H1 (cell line): ENCODE data around the gene UBE3B. TPM values are rescaled to one million over a fixed set of nuclear protein-coding genes. Genes with fewer than 3 reads are reported as not detected.

Source experiments
- CTCF ChIA-PET: fragments of 300-600 bp; sonication (Branson Sonifier 250); formaldehyde crosslinking; loops from one replicate; lab custom pipeline; 2021; ENCODE audit not compliant: partially characterized antibody; lab: Charles Lee
- POLR2A ChIA-PET: fragments of 300-600 bp; sonication (Branson Sonifier 250); formaldehyde crosslinking; loops from one replicate; lab custom pipeline; 2021; ENCODE audit warnings: inconsistent platforms; ENCODE audit not compliant: partially characterized antibody; lab: Charles Lee
- DNase-seq, 2 experiments: peaks; one replicate each; pipeline versions ENCODE4 v3.0.0 to v3.0.0-alpha.2; 2010 to 2022; ENCODE audit warnings: low spot score in 2 of 2, low read depth in 1 of 2, mixed read lengths in 1 of 2
- FAIRE-seq: peaks from 2 replicates; lab custom pipeline; 2011; peaks lifted over from hg19 to GRCh38; lab: Jason Lieb, UNC
- H2AFZ ChIP-seq: 2 replicates; pipeline ENCODE4 v1.8.1; 2012; ENCODE audit warnings: low read length, inconsistent platforms
- H2AK5ac ChIP-seq: 2 replicates; pipeline ENCODE4 v1.6.1; 2013; ENCODE audit warnings: low read depth, low read length
- H2BK120ac ChIP-seq: replicated peaks from 2 replicates; pipeline ENCODE3; 2013; ENCODE audit warnings: low read depth, low read length, inconsistent platforms
- H2BK12ac ChIP-seq: 2 replicates; pipeline ENCODE4 v1.6.1; 2013; ENCODE audit warnings: low read depth, low read length
- H2BK15ac ChIP-seq: 2 replicates; pipeline ENCODE4 v1.6.1; 2013; ENCODE audit warnings: low read length
- H2BK20ac ChIP-seq: 2 replicates; pipeline ENCODE4 v1.6.1; 2013; ENCODE audit warnings: low read length
- H2BK5ac ChIP-seq: 2 replicates; pipeline ENCODE4 v1.6.1; 2013; ENCODE audit warnings: low read depth, low read length
- H3K14ac ChIP-seq: 2 replicates; pipeline ENCODE4 v1.6.1; 2013; ENCODE audit warnings: inconsistent platforms; ENCODE audit not compliant: insufficient read length
- H3K18ac ChIP-seq: 2 replicates; pipeline ENCODE4 v1.6.1; 2013; ENCODE audit warnings: low read length; ENCODE audit errors: extremely low read depth
- H3K23ac ChIP-seq: 2 replicates; pipeline ENCODE4 v1.6.1; 2013; ENCODE audit warnings: inconsistent platforms; ENCODE audit not compliant: insufficient read length
- H3K23me2 ChIP-seq: 2 replicates; pipeline ENCODE4 v1.6.1; 2013; ENCODE audit warnings: low read depth, low read length
- H3K27ac ChIP-seq: 2 replicates; pipeline ENCODE4 v1.6.1; 2011; ENCODE audit warnings: low read depth, low read length, inconsistent platforms
- H3K27me3 ChIP-seq, 4 experiments: replicated peaks in 1 of 4; 1 replicate in 1 of 4; 2 replicates in 3 of 4; pipeline versions ENCODE4 v1.6.1 to v1.8.1; 2011 to 2013; ENCODE audit warnings: low read length in 3 of 4, mild to moderate bottlenecking in 3 of 4, inconsistent platforms in 2 of 4, mixed read lengths in 2 of 4, moderate library complexity in 1 of 4; ENCODE audit not compliant: control insufficient read depth in 3 of 4, insufficient read depth in 3 of 4; ENCODE audit errors: extremely low read depth in 1 of 4
- H3K36me3 ChIP-seq, 4 experiments: 2 replicates each; pipeline versions ENCODE4 v1.6.1 to v1.8.1; 2011 to 2013; ENCODE audit warnings: mild to moderate bottlenecking in 4 of 4, low read length in 3 of 4, moderate library complexity in 2 of 4, control low read depth in 1 of 4, inconsistent platforms in 1 of 4; ENCODE audit not compliant: insufficient read depth in 4 of 4, control insufficient read depth in 2 of 4
- H3K4ac ChIP-seq: replicated peaks from 2 replicates; pipeline ENCODE3; 2013; ENCODE audit warnings: low read length, low read depth, mixed read lengths, inconsistent platforms; ENCODE audit not compliant: insufficient read length
- H3K4me1 ChIP-seq, 4 experiments: replicated peaks in 1 of 4; 1 replicate in 1 of 4; 2 replicates in 3 of 4; pipeline versions ENCODE4 v1.6.1 to v1.8.1; 2011 to 2013; ENCODE audit warnings: low read length in 3 of 4, inconsistent platforms in 2 of 4, mixed read lengths in 1 of 4; ENCODE audit not compliant: insufficient read depth in 4 of 4, control insufficient read depth in 3 of 4
- H3K4me2 ChIP-seq, 2 experiments: 2 replicates each; pipeline versions ENCODE4 v1.6.1 to v1.8.1; 2011 to 2013; ENCODE audit warnings: low read depth in 2 of 2, low read length in 2 of 2, control low read depth in 1 of 2, inconsistent platforms in 1 of 2, mild to moderate bottlenecking in 1 of 2; ENCODE audit not compliant: insufficient read depth in 1 of 2
- H3K4me3 ChIP-seq, 4 experiments: fragments of 200-600, 300-600 bp in 1 of 4; sonication (generic), shearing (Covaris generic), sonication (Bioruptor Twin) in 1 of 4; 2 replicates each; pipeline versions ENCODE4 v1.5.1 to v1.8.1; 2011 to 2016; ENCODE audit warnings: low read length in 4 of 4, low read depth in 3 of 4, control low read depth in 2 of 4, inconsistent platforms in 2 of 4, mild to moderate bottlenecking in 2 of 4, mixed read lengths in 1 of 4, moderate library complexity in 1 of 4; ENCODE audit not compliant: insufficient read depth in 2 of 4; ENCODE audit errors: extremely low read depth in 1 of 4
- H3K56ac ChIP-seq: replicated peaks from 2 replicates; pipeline ENCODE3; 2013; ENCODE audit warnings: low read depth, mild to moderate bottlenecking, mixed read lengths, low read length, inconsistent platforms; ENCODE audit not compliant: insufficient read length
- H3K79me1 ChIP-seq: 2 replicates; pipeline ENCODE4 v1.6.1; 2013; ENCODE audit warnings: low read depth, low read length, control low read depth
- H3K79me2 ChIP-seq, 2 experiments: 2 replicates each; pipeline versions ENCODE4 v1.6.1 to v1.8.1; 2012 to 2013; ENCODE audit warnings: low read length in 2 of 2, mild to moderate bottlenecking in 2 of 2, inconsistent platforms in 1 of 2; ENCODE audit not compliant: insufficient read depth in 2 of 2, control insufficient read depth in 1 of 2
- H3K9ac ChIP-seq, 4 experiments: replicated peaks in 1 of 4; 1 replicate in 1 of 4; 2 replicates in 3 of 4; pipeline versions ENCODE4 v1.6.1 to v1.8.1; 2011 to 2013; ENCODE audit warnings: low read depth in 3 of 4, low read length in 3 of 4, control low read depth in 2 of 4, mild to moderate bottlenecking in 2 of 4, moderate library complexity in 2 of 4, inconsistent platforms in 1 of 4; ENCODE audit errors: extremely low read depth in 1 of 4
- H3K9me3 ChIP-seq, 2 experiments: 2 replicates each; pipeline versions ENCODE4 v1.6.1 to v1.8.1; 2012 to 2013; ENCODE audit warnings: mild to moderate bottlenecking in 2 of 2, moderate library complexity in 2 of 2, control low read depth in 1 of 2, inconsistent platforms in 1 of 2, low read depth in 1 of 2, low read length in 1 of 2, mixed read lengths in 1 of 2; ENCODE audit not compliant: insufficient read depth in 2 of 2
- H4K20me1 ChIP-seq, 2 experiments: replicated peaks in 1 of 2; 2 replicates each; pipeline versions ENCODE3 to v1.8.1; 2011 to 2013; ENCODE audit warnings: inconsistent platforms in 2 of 2, low read length in 2 of 2, mild to moderate bottlenecking in 1 of 2; ENCODE audit not compliant: insufficient read depth in 2 of 2, control insufficient read depth in 1 of 2
- H4K5ac ChIP-seq: 2 replicates; pipeline ENCODE4 v1.6.1; 2013; ENCODE audit warnings: low read length, low read depth, mixed read lengths, inconsistent platforms; ENCODE audit not compliant: insufficient read length
- H4K8ac ChIP-seq: 2 replicates; pipeline ENCODE4 v1.8.0; 2013; ENCODE audit warnings: mild to moderate bottlenecking, moderate library complexity, low read length, inconsistent platforms; ENCODE audit not compliant: insufficient read depth; ENCODE audit errors: extremely low read depth
- H4K91ac ChIP-seq: replicated peaks from 2 replicates; pipeline ENCODE3; 2013; ENCODE audit warnings: low read length, mixed read lengths, inconsistent platforms; ENCODE audit not compliant: insufficient read length
- CREB1 ChIP-seq: IDR thresholded peaks from 2 replicates; pipeline ENCODE4 v1.6.1; 2012; ENCODE audit warnings: inconsistent platforms
- EP300 ChIP-seq, 2 experiments: IDR thresholded peaks; 1 replicate in 1 of 2; 2 replicates in 1 of 2; pipeline ENCODE4 v1.6.1; 2011 to 2012; ENCODE audit warnings: low read depth in 2 of 2, low read length in 2 of 2, mild to moderate bottlenecking in 2 of 2, borderline replicate concordance in 1 of 2, inconsistent platforms in 1 of 2, moderate library complexity in 1 of 2
- POLR2AphosphoS5 ChIP-seq: IDR thresholded peaks from 2 replicates; pipeline ENCODE4 v1.6.1; 2011; ENCODE audit warnings: low read depth, low read length
- RAD21 ChIP-seq, 2 experiments: IDR thresholded peaks in 1 of 2; conservative IDR thresholded peaks in 1 of 2; 2 replicates each; pipeline ENCODE4 v1.6.1; 2011; ENCODE audit warnings: low read depth in 2 of 2, low read length in 2 of 2, improper control_type of control experiment in 1 of 2, inconsistent platforms in 1 of 2, mild to moderate bottlenecking in 1 of 2, moderate library complexity in 1 of 2
- SAP30 ChIP-seq: fragments of 300-600 bp; sonication (generic); IDR thresholded peaks from 2 replicates; pipeline ENCODE4 v1.7.1; 2012; ENCODE audit warnings: low read length, moderate library complexity, mild to moderate bottlenecking, inconsistent platforms; ENCODE audit not compliant: insufficient read depth, insufficient replicate concordance
- TEAD4 ChIP-seq: IDR thresholded peaks from 2 replicates; pipeline ENCODE4 v1.6.1; 2012; ENCODE audit warnings: low read depth, low read length, inconsistent platforms, mixed read lengths
- WGBS, 2 experiments: shearing (Covaris generic) in 1 of 2; methylation state at CpG; one replicate each; pipeline versions ENCODE4 v1.1.6 to v1.1.7; 2013 to 2015; ENCODE audit warnings: low lambda C conversion rate in 2 of 2, mixed read lengths in 2 of 2, inconsistent platforms in 1 of 2, low coverage in 1 of 2, missing lambda C conversion rate in 1 of 2; ENCODE audit not compliant: insufficient replicate concordance in 2 of 2, insufficient coverage in 1 of 2, insufficient read length in 1 of 2; ENCODE audit errors: extremely low coverage in 1 of 2, missing lambda C conversion rate in 1 of 2; 5-methylcytosine and 5-hydroxymethylcytosine counted together
- polyA plus RNA-seq, 7 experiments: library from polyadenylated mRNA; depleted of rRNA in 3 of 7; stranded (reverse) in 5 of 7; unstranded in 2 of 7; fragments of >200 nt in 5 of 7; fragments of 200-250 nt in 2 of 7; gene quantifications; 1 replicate in 5 of 7; 2 replicates in 1 of 7; 4 replicates in 1 of 7; pipeline versions ENCODE4 v1.2.1 to v1.2.3, GENCODE V29; 2011 to 2013; ENCODE audit warnings: missing spikeins in 2 of 7, mixed read lengths in 2 of 7
- total RNA-seq: library from RNA; stranded (reverse); fragmentation: NEBNext Ultra II Directional; extraction: Animal tissue kit (Norgen Biotek cat#: 25700); gene quantifications from 2 replicates; pipeline ENCODE4 v1.2.1, GENCODE V29; 2021
- TF ChIP-seq, protein P1 (sequence below), 3 experiments: IDR thresholded peaks; 1 replicate in 2 of 3; 2 replicates in 1 of 3; pipeline versions ENCODE4 v1.5.1 to v1.6.1; 2011; ENCODE audit warnings: low read length in 3 of 3, mild to moderate bottlenecking in 3 of 3, inconsistent platforms in 2 of 3, low read depth in 1 of 3, moderate library complexity in 1 of 3; ENCODE audit not compliant: insufficient read depth in 1 of 3; ENCODE audit errors: control extremely low read depth in 1 of 3
- TF ChIP-seq, protein P2 (sequence below): IDR thresholded peaks from 2 replicates; pipeline ENCODE4 v1.6.1; 2011; ENCODE audit warnings: low read depth, mild to moderate bottlenecking, low read length; ENCODE audit not compliant: insufficient read depth

UBE3B gene
- total and polyA plus RNA-seq, 2 of the 8 experiments (the other 6 are each of a cell fraction or from before 2014, with no cell fraction given) = 14.0 to 21.1 TPM

DNA sequence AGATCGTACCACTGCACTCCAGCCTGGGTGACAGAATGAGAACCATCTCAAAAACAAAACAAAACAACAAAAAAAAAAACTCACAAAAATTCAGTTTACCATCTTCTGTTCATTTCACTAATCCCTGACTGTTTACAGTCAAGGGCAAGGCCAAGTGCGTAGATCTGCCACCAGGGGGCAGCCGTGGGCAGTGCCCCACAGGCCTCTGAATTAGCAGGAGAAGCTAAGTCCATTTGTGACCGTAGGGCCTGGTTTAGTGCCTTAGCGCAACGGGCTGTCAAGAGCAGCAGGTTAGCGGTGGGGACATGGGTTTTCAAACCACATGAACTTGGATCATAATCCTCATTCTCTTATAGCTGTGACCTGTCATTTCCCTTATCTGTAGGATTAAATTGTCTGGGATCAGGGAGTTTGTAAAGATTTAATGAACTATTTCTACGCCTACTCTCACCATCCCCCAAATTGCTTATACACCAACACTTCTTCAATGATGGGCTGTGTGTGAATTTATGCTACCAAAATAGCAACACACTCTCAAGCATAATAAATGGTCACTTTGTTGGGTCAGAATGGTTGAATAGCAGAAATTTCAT is 49.3 kb upstream of the UBE3B start:
- Histone ChIP-seq H3K18ac (no peak overlapping the region), H3K9me3 (no peaks in the 10 kb centered on the region), H3K4me2 (no peak overlapping the region), H2BK120ac (no peak overlapping the region), H2BK12ac (no peak overlapping the region), H3K14ac (no peak overlapping the region), H2BK5ac (no peak overlapping the region), H2AFZ (no peak overlapping the region), H3K4me1 (peaks cover 0 to 2% (median 0%) of the 10 kb centered on the region in 4 experiments; a peak in 1 of 7 replicates), H2BK20ac (no peak overlapping the region), H3K23me2 (no peaks in the 10 kb centered on the region), H3K4ac (no peak overlapping the region), H3K27me3 (no peaks in the 10 kb centered on the region), H3K4me3 (no peak overlapping the region), H3K56ac (no peak overlapping the region), H2BK15ac (no peak overlapping the region), H4K20me1 (no peaks in the 10 kb centered on the region), H3K23ac (no peak overlapping the region), H4K8ac (no peak overlapping the region), H3K27ac (no peak overlapping the region), H3K36me3 (no peaks in the 10 kb centered on the region), H3K9ac (no peak overlapping the region), H4K5ac (no peak overlapping the region), H3K79me2 (no peaks in the 10 kb centered on the region), H2AK5ac (no peak overlapping the region), H3K79me1 (no peaks in the 10 kb centered on the region), H4K91ac (no peak overlapping the region)
- ChIA-PET CTCF (interaction anchor here (0.6 to 12.4 kb wide), 23 partner anchors 9 to 328 kb away, joined by 3 to 245 read pairs (median 3); partner anchors contain the start of genes KCTD10 and UBE3B), POLR2A (interaction anchor here (1.0 kb wide), 1 partner anchor 49 kb away, joined by 3 read pairs; the partner anchor contains the start of genes KCTD10 and UBE3B)
- TF ChIP-seq EP300 (IDR thresholded peaks at IDR 0.05; ENCODE audit: borderline replicate concordance in 1 of 2, low read depth in 2 of 2, low read length in 2 of 2) (no peak), POLR2AphosphoS5 (no peak), TEAD4 (no peak), RAD21 (IDR thresholded peaks at IDR 0.05 in 1 of 2, conservative IDR thresholded peaks at IDR 0.05 in 1 of 2; ENCODE audit: low read depth in 2 of 2, low read length in 2 of 2) (peak; percentile 84 to 89), CREB1 (peak; percentile 55; the same call in 1 of the 2 replicates), SAP30 (no peak)
- TF ChIP-seq, protein P1, sequence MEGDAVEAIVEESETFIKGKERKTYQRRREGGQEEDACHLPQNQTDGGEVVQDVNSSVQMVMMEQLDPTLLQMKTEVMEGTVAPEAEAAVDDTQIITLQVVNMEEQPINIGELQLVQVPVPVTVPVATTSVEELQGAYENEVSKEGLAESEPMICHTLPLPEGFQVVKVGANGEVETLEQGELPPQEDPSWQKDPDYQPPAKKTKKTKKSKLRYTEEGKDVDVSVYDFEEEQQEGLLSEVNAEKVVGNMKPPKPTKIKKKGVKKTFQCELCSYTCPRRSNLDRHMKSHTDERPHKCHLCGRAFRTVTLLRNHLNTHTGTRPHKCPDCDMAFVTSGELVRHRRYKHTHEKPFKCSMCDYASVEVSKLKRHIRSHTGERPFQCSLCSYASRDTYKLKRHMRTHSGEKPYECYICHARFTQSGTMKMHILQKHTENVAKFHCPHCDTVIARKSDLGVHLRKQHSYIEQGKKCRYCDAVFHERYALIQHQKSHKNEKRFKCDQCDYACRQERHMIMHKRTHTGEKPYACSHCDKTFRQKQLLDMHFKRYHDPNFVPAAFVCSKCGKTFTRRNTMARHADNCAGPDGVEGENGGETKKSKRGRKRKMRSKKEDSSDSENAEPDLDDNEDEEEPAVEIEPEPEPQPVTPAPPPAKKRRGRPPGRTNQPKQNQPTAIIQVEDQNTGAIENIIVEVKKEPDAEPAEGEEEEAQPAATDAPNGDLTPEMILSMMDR (IDR thresholded peaks at IDR 0.05; ENCODE audit: control extremely low read depth in 1 of 3, insufficient read depth in 1 of 3, low read depth in 1 of 3, low read length in 3 of 3) = peak; percentile 91 to 97 (median 93)
- TF ChIP-seq, protein P2, sequence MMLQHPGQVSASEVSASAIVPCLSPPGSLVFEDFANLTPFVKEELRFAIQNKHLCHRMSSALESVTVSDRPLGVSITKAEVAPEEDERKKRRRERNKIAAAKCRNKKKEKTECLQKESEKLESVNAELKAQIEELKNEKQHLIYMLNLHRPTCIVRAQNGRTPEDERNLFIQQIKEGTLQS = no peak
- DNase-seq (peak; percentile 73 to 87), FAIRE-seq (peak; percentile 69)
- WGBS, 2 experiments = 36% methylated on average over 8 of the region's 8 CpGs; no CpG with 5 or more reads in 1 of the 2 experiments
